K562 (cell line): Measurements from ENCODE around the gene CRHR2.

ENCODE experiments used
- ARHGAP35 ChIP-seq: fragments of 450-650 bp; IDR thresholded peaks from 2 replicates; pipeline ENCODE4 v1.6.1; 2018; ENCODE audit not compliant: partially characterized antibody
- CBX2 ChIP-seq: fragments of 200-600 bp; sonication (generic); IDR thresholded peaks from one replicate; pipeline ENCODE4 v1.6.1; 2012; ENCODE audit warnings: mild to moderate bottlenecking, low read length, inconsistent platforms; ENCODE audit not compliant: insufficient read depth, poor library complexity, severe bottlenecking
- JUN ChIP-seq, 2 experiments: sonication (generic) in 1 of 2; formaldehyde crosslinking in 1 of 2; IDR thresholded peaks; 2 replicates each; pipeline versions ENCODE4 v1.6.1 to v1.8.0; 2012 to 2022; ENCODE audit warnings: borderline replicate concordance in 2 of 2, mild to moderate bottlenecking in 2 of 2, improper control_type of control experiment in 1 of 2, low read depth in 1 of 2, low read length in 1 of 2, missing genetic modification reagents in 1 of 2
- KDM1A ChIP-seq, 2 experiments: fragments of 450-650 bp; IDR thresholded peaks; 2 replicates each; pipeline ENCODE4 v1.6.1; 2016; ENCODE audit warnings: mild to moderate bottlenecking in 2 of 2
- POLR2A ChIP-seq: fragments of 450-650 bp; conservative IDR thresholded peaks from 2 replicates; pipeline ENCODE4 v1.6.1; 2016
- TF ChIP-seq, protein P1 (sequence below), 2 experiments: fragments of 450-650 bp in 1 of 2; sonication (generic) in 1 of 2; formaldehyde crosslinking in 1 of 2; IDR thresholded peaks in 1 of 2; conservative IDR thresholded peaks in 1 of 2; 2 replicates each; pipeline versions ENCODE4 v1.6.1 to v1.8.1; 2016 to 2023; ENCODE audit warnings: mild to moderate bottlenecking in 2 of 2, moderate library complexity in 2 of 2, inconsistent platforms in 1 of 2, missing genetic modification reagents in 1 of 2
- TF ChIP-seq, protein P2 (sequence below): fragments of 250-450 bp; sonication (Bioruptor Pico); IDR thresholded peaks from 2 replicates; pipeline ENCODE4 v1.8.0; 2021; ENCODE audit warnings: borderline replicate concordance, mild to moderate bottlenecking, moderate library complexity; ENCODE audit not compliant: poor library complexity, severe bottlenecking

DNA sequence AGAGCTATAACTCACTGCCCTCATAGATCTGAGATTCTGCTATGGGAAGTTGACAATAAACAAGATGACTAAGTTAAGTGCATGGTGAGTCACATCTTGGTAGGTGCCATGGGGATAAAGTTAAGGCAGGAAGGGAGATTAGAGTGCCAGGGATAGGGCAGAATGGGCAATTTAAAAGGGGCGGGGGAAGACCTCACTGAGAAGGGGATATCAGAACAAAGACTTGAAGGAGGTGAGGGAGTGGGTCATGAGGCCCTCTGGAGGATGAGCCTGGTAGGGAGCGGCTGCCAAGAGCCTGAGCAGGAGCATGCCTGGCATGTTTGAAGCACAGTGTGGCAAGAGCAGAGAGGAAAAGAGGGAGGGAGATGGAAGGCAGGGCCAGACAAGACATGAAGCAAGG lies 34.9 kb upstream of the CRHR2 start:
- TF ChIP-seq JUN (IDR thresholded peaks at IDR 0.05; ENCODE audit: borderline replicate concordance, low read depth, low read length) (no peak), JUN (CRISPR knock-in tag; IDR thresholded peaks at IDR 0.05; ENCODE audit: borderline replicate concordance) (no peak), ARHGAP35 (no peak), CBX2 (no peak), KDM1A (IDR thresholded peaks at IDR 0.05) (no peak), POLR2A (no peak)
- TF ChIP-seq, protein P1, sequence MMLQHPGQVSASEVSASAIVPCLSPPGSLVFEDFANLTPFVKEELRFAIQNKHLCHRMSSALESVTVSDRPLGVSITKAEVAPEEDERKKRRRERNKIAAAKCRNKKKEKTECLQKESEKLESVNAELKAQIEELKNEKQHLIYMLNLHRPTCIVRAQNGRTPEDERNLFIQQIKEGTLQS (IDR thresholded peaks at IDR 0.05) = no peak
- TF ChIP-seq, protein P1 (CRISPR knock-in tag; conservative IDR thresholded peaks at IDR 0.05) = no peak
- TF ChIP-seq, protein P2, sequence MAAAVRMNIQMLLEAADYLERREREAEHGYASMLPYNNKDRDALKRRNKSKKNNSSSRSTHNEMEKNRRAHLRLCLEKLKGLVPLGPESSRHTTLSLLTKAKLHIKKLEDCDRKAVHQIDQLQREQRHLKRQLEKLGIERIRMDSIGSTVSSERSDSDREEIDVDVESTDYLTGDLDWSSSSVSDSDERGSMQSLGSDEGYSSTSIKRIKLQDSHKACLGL = no peak
